ENCODE measurements around the gene SIRT5.

SIRT5 gene

DNA sequence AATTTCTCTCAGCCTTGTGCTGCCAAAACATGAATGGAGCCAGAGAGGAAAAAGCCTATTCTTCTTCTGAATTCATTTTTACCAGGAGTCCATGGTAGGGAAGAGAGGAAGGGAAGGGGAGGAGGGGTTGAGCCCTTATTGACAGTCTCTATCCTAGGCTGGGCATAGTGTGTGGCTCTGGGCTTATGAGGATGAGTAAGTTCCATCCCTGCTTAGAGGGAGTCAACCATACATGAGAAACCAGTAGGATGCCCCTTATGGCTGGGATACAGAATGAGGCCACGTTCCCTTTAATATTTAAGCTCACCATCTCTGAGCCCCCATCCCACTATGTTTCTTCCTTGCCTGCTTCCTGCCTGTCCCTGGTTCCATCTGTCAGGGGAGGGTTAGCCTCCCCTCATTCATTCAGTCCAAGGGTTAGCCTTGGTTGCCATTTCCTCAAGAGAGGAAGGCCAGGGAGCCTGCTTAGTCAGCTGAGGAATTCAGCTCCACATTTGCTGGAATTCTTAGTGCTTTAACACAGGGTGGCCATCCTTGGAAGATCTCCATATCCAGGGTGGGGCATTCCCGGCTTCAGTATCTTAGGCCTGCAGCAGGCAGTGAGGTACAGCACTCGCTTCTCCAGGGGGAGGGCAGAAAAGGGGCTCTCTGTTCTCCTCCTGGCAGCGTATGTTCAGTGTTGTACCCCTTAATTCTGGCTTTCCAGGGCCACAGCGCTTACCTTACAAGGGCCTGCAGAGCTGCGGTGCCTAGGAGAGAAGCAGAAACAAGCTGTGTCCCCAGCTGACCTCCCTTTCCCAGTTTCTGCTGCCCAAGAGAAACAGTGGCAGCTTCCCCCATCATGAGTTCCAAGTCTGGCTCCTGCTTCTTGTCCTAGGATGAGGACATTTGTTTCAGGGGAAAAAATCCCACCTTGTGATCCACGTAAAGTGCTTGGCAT is 12.5 kb downstream of the SIRT5 start:
- no peak for DNase-seq (ENCODE audit: low read depth in 2 of 2, low spot score in 1 of 2)

DNA sequence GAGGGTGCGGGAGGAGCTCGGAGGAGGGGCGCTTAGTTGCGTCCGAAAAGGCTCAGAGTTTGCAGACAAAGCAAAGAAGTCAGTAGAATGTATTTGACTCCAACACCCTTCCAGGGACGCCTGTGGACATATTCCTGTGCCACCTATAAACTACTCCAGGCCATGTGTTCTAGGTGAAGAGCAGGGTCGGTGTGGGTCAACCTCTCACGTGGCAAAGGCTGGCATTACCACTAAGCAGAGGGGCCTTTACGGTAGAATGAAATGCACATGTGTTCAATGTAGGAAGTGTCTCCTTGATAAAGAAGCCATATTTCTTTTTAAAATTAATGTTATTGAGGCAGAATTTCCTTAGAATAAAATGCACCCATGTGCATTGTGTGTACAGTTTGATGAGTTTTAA is 15.4 kb downstream of the SIRT5 start:
- no peak for DNase-seq (ENCODE audit: low read depth in 2 of 2, low spot score in 1 of 2)

DNA sequence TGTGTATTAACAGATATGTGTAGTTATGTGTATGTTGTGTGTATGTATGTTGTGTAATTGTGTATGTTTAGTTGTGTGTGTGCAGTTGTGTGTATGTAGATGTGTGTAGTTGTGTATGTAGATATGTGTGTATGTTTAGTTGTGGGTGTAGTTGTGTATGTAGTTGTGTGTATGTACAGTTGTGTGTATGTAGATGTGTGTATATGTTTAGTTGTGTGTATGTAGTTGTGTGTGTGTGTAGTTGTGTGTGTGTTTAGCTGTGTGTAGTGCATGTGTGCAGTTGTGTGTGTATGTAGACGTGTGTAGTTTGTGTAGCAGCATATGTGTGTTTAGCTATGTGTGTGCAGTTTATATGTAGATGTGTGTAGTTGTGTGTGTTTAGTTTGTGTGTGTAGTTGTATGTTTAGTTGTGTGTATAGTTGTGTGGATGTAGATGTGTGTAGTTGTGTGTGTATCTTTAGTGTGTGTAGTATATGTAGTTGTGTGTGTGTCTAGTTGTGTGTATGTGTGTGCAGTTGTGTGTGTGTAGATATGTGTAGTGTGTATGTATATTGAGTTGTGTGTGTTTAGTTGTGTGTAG is 16.3 kb downstream of the SIRT5 start:
- DNase-seq (ENCODE audit: low read depth in 2 of 2, low spot score in 1 of 2): no peak

DNA sequence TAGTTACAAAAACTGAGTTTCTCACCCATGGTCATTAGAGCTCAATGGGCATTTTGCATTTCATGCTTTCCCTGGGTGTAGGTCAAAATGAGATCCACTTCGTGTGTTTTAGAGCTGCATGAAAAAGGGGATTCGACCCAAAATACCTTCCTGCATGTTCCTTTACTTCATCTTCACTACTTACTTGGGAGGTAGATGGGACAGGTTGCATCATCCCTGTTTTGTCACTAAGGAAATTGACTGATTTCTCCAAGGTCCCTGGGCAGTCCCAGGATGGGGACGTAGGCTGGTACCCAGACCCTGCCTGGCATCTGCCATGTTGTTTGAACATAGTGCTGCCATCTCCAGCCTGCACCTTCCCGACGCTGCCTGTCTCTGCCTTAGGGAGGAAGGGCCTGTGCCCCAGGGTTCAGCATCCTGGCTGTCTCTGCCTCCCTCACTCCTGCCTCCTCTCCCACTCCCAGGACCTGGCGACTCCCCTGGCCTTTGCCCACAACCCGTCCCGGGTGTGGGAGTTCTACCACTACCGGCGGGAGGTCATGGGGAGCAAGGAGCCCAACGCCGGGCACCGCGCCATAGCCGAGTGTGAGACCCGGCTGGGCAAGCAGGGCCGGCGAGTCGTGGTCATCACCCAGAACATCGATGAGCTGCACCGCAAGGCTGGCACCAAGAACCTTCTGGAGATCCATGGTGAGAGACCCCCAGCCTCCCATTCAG is 17.0 kb downstream of the SIRT5 start:
- DNase-seq (ENCODE audit: low read depth in 2 of 2, low spot score in 1 of 2): no peak

DNA sequence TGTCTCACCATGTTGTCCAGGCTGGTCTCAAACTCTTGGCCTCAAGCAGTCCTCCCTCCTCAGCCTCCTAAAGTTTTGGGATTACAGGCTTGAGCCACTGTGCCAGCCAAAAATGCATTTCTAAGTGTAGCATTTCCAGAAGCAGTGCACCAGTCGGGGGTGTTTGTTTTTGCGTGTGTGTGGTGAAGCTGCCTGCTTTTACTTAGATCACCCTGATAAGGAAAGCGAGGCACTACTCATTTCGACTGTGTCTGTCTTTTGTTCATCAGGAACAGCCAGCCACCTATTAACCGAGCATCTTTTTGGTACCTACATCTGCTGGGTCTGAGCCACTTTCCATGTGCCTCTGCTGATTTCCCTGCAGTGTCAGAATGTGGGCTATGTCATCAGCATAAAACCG is 18.7 kb downstream of the SIRT5 start:
- no peak for DNase-seq (ENCODE audit: low read depth in 2 of 2, low spot score in 1 of 2)

DNA sequence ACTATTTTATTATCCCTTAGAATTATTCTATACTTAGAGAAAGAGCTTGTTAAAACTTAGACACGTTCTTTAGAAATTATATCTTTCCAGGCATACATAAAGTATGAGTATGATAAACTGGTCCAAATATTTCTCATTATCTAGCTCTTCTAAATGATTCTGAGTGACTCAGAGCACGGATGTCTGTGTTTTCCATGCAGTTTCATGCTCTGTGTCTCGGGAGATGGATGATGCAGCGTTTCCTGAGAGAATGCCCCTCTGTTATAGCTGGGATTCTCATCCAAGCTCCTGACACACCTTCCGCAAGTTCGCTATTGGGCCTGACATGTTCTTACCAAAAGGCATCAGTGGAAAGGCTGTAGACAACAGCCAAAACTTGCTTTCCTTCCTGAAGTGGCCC is 19.3 kb downstream of the SIRT5 start:
- DNase-seq (ENCODE audit: low read depth in 2 of 2, low spot score in 1 of 2): no peak

DNA sequence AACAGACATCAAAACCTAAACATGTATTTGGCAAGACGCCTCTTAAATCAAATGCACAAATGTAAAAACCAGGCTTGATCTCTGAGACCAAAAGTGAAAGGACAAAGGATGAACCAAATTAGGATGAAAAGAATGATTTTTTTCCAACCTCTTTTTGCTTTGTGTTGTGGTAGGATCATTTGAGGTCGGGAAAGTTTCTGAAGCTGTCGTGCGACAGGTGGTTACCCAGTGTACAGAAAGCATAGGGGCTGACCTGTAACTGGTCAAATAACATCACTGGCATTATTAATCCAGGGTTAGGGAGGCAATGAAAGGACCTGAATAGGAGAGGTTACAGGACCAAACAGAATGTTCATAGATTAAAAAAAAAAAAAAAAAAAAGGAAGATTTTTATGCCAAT is 22.7 kb downstream of the SIRT5 start:
- DNase-seq (ENCODE audit: low read depth in 2 of 2, low spot score in 1 of 2): no peak

DNA sequence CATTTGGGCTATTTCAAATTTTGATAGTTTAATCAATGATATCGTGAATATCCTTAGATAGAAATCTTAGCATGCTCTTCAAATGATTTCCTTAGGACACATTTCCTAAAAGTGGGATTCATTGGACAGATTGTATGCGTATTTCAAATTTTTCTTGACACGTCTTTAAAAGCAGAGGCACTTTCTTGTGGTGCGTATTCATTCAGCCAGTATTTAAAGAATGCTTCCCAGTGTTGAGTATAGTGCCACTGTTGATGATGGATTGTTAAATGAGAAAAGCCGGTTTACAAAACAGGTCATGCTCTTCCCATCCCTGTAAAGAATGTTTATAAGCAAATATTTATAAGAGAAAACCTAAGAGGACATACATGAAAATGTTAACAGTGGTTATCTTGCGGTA is 25.6 kb downstream of the SIRT5 start:
- DNase-seq (ENCODE audit: low read depth in 2 of 2, low spot score in 1 of 2): no peak

DNA sequence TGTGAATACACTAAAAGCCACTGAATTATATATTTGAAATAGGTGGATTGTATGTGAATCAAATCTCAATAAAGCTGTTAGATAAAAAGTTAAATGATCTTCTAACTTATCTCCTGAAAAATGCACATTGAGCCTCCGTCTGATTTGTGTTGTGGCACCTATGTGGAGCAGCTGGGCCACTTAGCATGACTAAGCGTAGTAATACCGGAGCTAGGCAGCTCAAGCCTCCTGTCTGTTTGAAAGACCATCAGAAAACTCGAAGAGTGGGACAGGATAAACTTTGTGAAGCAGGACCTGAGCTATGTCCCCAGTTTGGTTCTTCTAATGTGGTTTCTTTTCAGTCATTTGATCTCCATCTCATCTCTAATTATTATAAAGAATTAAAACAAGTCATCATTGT is 29.7 kb downstream of the SIRT5 start:
- no peak for DNase-seq (ENCODE audit: low read depth in 2 of 2, low spot score in 1 of 2)

DNA sequence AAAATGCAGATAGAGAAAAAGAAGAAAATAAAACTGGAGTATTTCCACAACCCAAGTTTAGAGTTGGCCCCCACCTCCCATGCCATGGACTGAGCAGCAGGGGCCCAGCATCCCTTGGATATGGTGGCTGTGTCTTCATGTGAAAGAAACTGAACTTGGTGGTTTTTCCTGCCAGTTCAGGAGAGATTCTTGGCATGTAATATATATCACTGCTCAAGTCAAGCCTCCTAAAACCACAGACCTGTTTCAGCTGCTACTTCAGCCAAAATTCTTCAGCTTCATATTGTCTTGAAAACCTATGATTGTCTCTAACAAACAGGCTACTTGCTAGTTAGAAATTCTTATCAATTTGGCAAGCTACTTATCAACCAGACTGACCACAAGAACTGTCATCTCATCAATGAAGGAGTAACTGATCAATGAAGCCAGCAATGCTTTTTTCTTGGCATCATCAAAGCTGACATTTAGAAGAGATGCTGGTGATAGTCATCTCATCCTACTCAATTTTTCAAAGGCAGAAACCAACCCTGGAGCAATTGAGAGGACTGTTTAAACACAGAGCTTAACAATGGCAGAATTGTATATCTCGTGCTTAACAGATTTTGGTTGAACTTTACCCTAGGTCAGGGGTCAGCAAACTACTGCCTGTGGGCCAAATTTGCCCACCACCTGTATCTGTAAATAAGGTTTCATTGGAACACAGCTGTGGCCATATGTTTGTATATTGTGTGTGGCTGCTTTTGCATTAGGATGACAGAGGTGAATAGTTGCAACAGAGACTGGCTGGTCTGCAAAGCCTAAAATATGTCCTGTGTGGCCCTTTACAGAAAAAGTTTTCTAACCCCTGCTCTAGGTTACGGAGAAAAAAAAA is 30.4 kb downstream of the SIRT5 start:
- DNase-seq (ENCODE audit: low read depth in 2 of 2, low spot score in 1 of 2): no peak

DNA sequence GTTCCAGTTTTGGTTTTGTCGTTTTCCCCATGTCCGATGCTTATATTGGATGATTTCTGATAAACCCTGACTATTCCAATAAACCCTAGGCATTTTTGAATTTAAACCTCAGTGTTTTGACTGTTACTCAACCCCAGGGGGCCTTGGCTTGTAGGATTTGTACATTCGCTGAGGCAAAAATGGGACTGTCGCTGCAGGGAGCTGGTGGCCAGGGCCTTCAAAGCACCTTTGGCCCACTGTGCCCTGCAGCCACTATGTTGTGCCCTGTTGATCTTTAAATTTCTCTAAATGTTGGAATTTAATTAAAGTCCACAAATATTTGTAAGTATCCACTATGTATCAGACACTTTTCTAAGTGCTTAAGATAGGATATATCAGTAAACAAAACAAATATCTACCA is 31.2 kb downstream of the SIRT5 start:
- no peak for DNase-seq (ENCODE audit: low read depth in 2 of 2, low spot score in 1 of 2)

DNA sequence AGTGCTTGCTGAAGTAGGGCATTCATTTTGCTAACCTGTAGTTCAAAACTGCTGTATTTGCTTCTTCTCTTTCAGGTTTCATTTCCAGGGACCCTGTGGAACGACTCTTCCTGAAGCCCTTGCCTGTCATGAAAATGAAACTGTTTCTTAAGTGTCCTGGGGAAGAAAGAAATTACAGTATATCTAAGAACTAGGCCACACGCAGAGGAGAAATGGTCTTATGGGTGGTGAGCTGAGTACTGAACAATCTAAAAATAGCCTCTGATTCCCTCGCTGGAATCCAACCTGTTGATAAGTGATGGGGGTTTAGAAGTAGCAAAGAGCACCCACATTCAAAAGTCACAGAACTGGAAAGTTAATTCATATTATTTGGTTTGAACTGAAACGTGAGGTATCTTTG is 37.3 kb downstream of the SIRT5 start:
- no peak for DNase-seq (ENCODE audit: low read depth in 2 of 2, low spot score in 1 of 2)

DNA sequence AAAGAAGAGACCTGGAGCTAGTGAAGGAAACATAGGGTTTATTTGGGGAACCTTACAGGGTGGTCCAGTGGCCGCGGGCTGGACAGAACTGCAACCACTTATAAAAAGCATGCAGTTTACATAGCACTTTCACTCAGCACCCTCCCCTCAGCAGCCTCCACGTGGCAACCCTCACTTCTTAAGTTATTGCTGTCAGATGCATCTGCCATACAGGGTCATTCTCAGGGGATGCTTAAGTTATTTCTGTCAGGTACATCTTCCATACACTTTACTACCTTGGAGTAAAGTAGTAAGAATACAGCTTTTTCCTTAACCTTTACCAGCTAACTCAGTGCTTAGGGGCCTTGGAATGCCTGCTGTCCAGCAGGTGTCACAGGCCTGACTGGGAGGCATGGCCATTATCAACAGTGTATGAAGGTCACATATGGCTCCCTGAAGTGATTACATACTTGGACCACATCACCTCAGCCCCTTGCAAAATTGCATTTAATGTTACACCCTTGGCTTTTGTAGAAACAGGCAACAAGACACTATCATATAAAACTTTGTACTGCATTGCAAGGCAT is 38.7 kb downstream of the SIRT5 start:
- DNase-seq (ENCODE audit: low read depth in 2 of 2, low spot score in 1 of 2): no peak

DNA sequence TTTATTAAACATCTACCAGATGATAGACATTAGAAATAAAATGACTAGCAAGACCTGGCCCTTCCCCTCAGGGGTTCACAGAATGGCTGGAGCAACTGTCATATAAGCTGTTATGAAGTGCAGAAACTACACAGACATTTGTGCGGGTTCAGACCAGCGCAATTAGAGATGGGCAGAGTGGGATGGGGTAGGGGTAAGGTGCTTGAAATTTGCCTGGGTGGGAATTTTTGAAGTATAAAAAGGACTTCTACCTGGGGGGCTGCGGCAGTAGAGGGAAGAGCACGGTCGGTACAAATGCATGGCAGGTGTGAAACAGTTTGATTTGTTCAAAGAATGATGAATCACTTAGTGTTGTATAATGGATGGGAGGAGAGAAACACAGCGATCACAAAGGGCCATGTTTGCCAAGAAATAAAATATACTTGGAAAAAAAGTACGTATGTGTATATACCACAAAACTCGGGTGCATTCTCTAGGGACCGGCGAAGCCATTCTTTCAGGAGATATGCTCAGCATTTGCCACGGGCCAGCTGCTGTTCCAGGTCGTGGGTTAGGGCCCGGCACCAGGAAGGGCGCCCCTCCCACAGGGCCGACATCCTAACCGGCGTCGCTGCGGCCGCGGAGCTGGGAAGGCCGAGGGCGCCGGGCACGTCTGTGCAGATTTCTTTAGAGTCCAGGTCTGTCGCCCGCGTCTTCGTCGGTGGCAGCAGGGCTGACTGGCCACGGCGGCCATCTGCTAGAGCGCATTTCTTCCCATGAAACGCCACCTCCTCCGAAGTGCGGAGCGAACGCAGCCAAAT is 39.9 kb downstream of the SIRT5 start:
- no peak for DNase-seq (ENCODE audit: low read depth in 2 of 2, low spot score in 1 of 2)

DNA sequence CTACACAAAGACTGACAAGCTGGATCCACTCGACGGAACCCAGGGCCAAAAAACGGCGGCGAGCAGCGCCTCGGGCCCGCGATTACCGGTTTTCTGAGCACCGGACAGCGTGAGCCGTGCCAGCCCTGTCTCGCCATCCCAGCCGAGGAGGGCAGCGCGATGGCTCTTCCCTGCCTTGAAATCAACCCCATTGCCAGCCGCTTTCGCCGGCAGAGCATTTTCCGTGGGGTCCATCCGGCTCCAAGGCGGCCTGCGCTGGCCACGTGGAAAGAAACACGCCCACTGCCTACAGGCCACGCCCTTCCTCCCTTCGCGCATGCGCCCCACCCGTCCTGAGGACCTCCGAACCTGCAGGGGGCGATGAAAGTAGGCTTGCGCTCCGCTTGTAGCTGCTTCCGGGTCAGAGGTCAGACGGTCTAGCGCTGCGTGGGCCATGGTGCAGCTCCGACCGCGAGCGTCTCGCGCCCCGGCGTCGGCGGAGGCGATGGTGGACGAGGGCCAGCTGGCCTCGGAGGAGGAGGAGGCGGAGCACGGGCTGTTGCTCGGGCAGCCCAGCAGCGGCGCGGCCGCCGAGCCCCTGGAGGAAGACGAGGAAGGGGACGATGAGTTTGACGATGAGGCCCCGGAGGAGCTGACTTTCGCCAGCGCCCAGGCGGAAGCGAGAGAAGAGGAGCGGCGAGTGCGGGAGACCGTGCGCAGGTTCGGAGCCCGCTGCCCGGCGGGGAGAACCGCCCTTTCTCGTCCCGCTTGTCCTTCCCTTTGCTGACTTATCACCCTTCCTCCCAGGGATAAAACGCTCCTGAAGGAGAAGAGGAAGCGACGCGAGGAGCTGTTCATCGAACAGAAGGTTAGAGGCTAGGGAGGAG is 40.8 kb downstream of the SIRT5 start, which contains the start of gene NOL7:
Gene NOL7 (plus strand): TSS at position 410 of the 866 bp plus-strand sequence. CDS start 24 bp downstream, at position 434.
- DNase-seq (ENCODE audit: low read depth in 2 of 2, low spot score in 1 of 2): peak; percentile 97 to 99

DNA sequence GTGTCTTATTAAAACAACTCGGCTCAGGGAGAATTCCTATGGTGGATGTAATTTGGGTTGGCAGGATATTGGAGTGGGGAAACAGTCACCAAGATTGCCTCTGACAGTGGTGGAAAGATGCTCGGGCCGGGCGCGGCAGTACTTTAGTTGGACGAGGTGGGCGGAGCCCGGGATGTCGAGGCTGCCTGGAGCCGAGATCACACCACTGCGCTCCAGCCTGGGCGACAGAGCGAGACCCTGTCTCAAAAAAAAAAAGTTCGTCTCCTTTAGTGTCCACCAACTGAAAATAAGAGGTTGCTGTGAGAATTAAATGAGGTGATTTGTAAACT is 41.4 kb downstream of the SIRT5 start:
- peak in 1 of 2 donors; percentile 12 for DNase-seq (ENCODE audit: low read depth in 2 of 2, low spot score in 1 of 2)

DNA sequence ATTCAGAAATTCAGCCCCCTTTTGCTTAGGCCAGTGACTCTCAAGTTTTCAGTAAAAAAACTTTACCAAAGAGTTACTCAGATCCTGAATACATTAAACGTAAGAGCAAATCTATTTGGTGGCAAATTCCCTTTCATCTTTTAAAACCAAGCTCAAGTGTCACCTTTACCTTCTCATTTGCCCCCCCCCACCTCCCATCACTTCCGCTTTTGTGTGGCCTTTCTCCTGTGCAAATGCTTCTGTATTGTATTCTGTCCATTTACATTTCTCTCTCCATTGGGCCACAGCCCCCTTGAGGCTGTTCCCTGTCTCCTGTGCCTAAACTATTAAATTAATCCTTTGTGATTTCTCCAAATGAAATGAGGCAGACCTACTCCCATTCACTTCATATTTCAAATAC is 42.7 kb downstream of the SIRT5 start:
- DNase-seq (ENCODE audit: low read depth in 2 of 2, low spot score in 1 of 2): no peak

DNA sequence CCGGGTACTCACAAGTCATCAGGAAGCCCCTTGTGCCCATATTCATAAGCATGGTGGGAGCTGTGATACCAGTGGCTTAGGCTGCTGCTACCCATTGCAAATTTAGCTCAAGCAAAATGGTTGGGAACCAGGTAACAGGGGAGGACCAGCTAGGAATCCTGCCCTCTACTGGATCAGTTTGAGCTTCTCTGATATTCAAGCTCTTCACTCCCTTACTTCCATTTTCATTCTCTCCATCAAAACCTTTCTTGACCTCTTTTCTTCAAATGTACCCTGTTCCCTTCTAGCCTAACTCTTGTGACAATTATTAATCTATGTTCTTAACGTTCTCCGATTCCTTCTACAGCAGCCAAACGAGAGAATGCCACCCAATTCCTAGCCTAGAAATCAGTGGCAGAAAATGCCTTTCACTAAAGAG is 50.5 kb downstream of the SIRT5 start:
- DNase-seq (ENCODE audit: low read depth in 2 of 2, low spot score in 1 of 2): no peak
